GM12875 (cell line): Measurements from ENCODE around the gene CDKN3.

Experiments used
- H3K4me3 ChIP-seq: one replicate; pipeline ENCODE4 v1.5.1; 2011; ENCODE audit warnings: low read depth, low read length, control low read depth
- CTCF ChIP-seq: IDR thresholded peaks from 2 replicates; pipeline ENCODE4 v1.5.1; 2011; ENCODE audit warnings: low read depth, mild to moderate bottlenecking, control low read depth, inconsistent platforms, low read length, moderate library complexity, borderline replicate concordance; ENCODE audit not compliant: insufficient read depth

The CDKN3 gene

GRCh38 chr14:54362089-54362504 lies 34.7 kb upstream of the CDKN3 start:
- no peak overlapping the region for H3K4me3 ChIP-seq

DNA sequence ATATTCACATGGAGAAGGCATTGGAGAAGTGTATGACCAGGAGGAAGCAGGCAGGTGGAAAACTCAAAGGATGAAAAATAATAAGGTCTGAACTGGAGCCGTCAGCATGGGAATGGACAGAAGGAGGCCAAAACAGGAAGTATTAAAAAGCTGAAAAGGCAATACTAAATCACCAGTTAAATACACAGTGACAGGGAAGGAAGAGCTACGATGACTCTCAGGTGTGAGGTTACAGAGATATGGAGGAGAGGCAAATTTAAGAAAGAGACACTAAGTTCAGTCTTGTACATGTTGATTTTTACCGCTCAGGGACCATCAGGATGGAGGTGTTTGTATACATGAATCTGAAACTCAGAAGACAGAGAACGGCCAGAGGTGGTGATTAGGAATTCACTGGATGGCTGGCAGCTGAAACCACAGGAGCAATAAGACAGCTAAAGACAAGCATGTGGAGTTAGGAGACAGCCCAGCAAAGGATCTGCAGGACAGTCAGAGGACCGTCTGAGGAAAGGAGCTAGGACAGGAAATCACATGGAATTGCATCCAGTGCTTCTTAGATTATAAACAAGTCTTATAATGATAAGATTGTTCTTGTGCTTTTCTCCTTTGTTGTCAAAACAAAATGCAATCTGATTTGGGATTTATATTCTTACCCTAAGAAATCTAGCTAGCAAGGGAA lies 33.9 kb upstream of the CDKN3 start:
- H3K4me3 ChIP-seq = no peak overlapping the region
- no peak for TF ChIP-seq CTCF

More at GRCh38 chr14:54362089-54362504, 34.7 kb upstream of the CDKN3 start:
- TF ChIP-seq CTCF = no peak

DNA sequence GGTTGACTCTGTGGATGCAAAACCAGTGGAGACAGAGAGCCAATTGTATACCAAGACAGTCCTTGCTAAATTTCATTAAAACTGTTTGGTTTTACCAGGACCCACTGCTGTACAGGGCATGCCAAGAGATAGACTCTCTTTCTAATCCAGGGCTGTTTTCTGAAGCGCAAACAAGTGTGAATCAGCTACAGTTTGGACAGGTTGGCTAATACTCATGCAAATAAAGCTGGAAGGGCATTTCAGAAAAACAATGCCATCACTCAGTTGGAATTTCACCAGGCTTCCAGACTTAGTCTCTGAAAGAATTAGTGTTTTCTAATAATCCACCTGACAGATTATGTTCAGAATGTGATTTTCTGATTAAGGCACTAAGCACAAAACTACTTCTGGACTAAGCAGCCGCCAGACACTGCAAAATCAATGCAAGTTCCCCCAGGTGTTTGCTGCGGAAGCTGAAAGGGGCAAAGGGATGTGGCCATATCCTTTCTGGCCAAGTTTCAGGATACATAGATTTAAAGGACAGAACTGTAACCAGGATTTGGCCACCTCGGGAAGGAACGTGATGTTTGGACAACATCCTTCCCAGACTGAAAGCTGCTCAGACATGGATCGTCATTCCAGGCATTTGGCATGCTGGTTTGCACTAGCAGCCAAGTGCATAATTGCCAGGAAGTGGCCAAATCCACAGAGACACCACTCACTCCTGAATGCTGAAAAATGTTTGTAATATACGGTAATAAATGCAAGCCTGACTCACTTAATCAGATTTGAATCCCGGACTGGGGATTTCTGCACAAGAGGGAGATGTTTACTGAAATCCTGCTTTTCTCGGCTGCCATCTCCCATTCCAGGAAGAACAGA lies 32.0 kb upstream of the CDKN3 start:
- no peak overlapping the region for H3K4me3 ChIP-seq
- no peak for TF ChIP-seq CTCF

- no peak overlapping the region for H3K4me3 ChIP-seq
- TF ChIP-seq CTCF = peak; percentile 57; the same call in 1 of the 2 replicates
These were observed 29.8 kb upstream of the CDKN3 start for GRCh38 chr14:54366736-54367735.

GRCh38 chr14:54368291-54368690 lies 28.5 kb upstream of the CDKN3 start:
- TF ChIP-seq CTCF = no peak
- H3K4me3 ChIP-seq = no peak overlapping the region

DNA sequence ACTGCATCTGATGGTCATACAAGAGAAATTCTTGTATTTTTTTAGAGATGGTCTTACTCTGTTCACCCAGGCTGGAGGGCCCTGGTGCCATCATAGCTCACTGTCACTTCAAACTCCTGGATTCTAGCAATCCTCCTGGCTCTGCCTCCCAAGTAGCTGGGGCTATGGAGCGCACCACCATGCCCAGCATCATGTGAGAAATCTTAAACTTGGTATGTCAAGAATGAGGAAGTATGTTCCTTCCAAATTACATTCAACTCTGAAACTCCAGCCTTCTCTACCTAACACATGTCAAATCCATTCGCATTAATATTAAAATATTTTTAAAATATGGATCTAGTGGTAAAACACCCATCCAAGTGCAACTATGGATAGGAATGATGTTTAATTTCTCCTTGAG lies 27.5 kb upstream of the CDKN3 start:
- no peak overlapping the region for H3K4me3 ChIP-seq
- no peak for TF ChIP-seq CTCF
